ENCODE data around the gene URGCP. TPM values are rescaled to one million over a fixed set of nuclear protein-coding genes. Genes with fewer than 3 reads are reported as not detected.

The URGCP gene
- total RNA-seq, 4 donors from 2014 or later: 29.0 to 47.7 (median 38.3) TPM

DNA sequence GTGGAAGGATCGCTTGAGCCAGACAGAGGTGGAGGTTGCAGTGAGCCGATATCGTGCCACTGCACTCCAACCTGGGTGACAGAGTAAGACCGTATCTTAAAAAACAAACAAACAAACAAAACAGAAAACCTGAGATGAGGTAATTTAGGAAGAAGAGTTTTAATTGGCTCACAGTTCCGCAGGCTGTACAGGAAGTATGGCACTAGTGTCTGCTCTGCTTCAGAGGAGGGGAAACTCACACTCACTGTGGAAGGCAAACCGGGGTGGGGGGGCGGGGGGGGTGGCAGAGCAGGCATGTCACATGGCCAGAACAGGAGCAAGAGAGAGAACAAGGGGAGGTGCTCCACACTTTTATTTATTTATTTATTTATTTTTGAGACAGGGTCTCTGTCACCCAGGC, 24.9 kb upstream of the URGCP start:
- ATAC-seq (no peak), DNase-seq (no peak)
- no peak for TF ChIP-seq POLR2A (IDR thresholded peaks at IDR 0.05)
- TF ChIP-seq, protein P1, sequence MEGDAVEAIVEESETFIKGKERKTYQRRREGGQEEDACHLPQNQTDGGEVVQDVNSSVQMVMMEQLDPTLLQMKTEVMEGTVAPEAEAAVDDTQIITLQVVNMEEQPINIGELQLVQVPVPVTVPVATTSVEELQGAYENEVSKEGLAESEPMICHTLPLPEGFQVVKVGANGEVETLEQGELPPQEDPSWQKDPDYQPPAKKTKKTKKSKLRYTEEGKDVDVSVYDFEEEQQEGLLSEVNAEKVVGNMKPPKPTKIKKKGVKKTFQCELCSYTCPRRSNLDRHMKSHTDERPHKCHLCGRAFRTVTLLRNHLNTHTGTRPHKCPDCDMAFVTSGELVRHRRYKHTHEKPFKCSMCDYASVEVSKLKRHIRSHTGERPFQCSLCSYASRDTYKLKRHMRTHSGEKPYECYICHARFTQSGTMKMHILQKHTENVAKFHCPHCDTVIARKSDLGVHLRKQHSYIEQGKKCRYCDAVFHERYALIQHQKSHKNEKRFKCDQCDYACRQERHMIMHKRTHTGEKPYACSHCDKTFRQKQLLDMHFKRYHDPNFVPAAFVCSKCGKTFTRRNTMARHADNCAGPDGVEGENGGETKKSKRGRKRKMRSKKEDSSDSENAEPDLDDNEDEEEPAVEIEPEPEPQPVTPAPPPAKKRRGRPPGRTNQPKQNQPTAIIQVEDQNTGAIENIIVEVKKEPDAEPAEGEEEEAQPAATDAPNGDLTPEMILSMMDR (IDR thresholded peaks at IDR 0.05 in 4 of 5, conservative IDR thresholded peaks at IDR 0.05 in 1 of 5): no peak
- no peaks in the 10 kb centered on the region for H3K9me3 ChIP-seq
- H3K4me3 ChIP-seq: no peak overlapping the region
- no peaks in the 10 kb centered on the region for H3K27me3 ChIP-seq
- in situ Hi-C loops (cut with MboI; ENCODE audit: low sequenced_read_pairs in 4 of 4): no loop called here
- intact Hi-C loops (cut with DNase I; ENCODE audit: low total_unique reads): no loop called here
- H3K4me1 ChIP-seq: peaks cover 8 to 10% of the 10 kb centered on the region in 2 donors
- no peak overlapping the region for H3K27ac ChIP-seq
- no peaks in the 10 kb centered on the region for H3K36me3 ChIP-seq

DNA sequence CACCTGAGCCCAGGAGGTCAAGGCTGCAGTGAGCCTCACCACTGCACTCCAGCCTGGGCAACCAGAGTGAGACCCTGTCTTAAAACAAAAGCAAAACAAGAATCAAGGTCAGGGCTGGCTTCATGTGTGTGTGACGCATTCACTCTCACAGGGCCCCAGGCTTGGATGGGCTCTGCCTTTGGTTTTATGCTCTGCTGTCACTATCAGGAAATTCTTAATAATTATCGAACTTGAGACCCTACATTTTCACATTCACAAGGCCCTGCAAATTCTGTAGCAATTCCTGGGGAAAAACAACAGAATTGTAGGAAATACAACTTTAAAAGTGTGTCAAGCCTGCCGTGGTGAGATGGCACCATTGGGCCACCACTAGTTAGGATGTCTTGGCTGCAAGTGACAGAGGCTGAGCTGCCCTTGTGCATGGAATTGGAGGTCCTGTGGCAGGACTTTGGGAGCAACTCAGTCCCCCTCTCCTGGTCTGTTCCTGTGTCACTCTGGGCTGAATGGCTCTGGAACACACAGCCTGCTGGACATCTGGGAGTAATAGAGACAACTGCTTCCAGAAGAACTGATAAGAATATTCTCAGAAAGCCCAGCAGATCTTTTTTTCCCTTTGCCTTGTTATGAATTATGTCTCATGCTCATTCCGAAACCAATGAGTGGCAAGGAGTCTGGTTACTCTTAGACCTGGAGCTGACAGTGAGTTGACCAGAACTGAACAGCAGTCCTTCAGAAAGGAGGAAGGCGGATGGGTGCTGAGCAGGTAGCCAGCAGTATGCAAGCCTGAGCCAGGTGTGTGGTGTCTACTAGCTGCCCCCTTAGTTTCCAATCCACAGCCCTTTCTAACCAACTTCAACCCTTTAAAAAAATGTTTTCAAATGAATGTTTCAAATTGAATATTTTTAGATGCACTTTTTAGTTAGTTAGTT, 23.4 kb upstream of the URGCP start:
- no peaks in the 10 kb centered on the region for H3K36me3 ChIP-seq
- H3K9me3 ChIP-seq: no peaks in the 10 kb centered on the region
- H3K4me1 ChIP-seq: peaks cover 15 to 20% of the 10 kb centered on the region in 2 donors
- in situ Hi-C loops (cut with MboI; ENCODE audit: low sequenced_read_pairs in 4 of 4): no loop called here
- no peak for ATAC-seq
- intact Hi-C loops (cut with DNase I; ENCODE audit: low total_unique reads): no loop called here
- DNase-seq: no peak
- H3K27me3 ChIP-seq: no peaks in the 10 kb centered on the region
- TF ChIP-seq POLR2A (IDR thresholded peaks at IDR 0.05): no peak
- TF ChIP-seq, protein P1 (IDR thresholded peaks at IDR 0.05 in 4 of 5, conservative IDR thresholded peaks at IDR 0.05 in 1 of 5): no peak
- H3K4me3 ChIP-seq: no peak overlapping the region
- no peak overlapping the region for H3K27ac ChIP-seq

DNA sequence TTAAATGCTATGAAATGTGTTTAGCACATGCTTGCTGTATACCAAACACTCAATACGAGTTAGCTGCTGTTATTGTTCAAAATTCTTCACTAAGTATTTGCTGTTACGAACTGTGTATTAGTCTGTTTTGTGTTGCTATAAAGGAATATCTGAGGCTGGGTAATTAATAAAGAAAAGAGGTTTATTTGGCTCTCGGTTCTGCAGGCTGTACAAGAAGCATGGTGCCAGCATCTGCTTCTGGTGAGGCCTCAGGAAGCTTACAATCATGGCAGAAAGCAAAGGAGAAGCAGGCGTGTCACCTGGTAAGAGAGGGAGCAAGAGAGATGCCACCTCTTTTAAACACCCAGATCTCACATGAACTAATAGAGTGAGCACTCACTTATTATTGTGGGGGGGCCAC, 21.4 kb upstream of the URGCP start:
- intact Hi-C loops (cut with DNase I; ENCODE audit: low total_unique reads): loop anchor here (2.0 kb wide), 1 partner anchor 21 kb away; the partner anchor contains the start of gene URGCP
- H3K36me3 ChIP-seq: no peaks in the 10 kb centered on the region
- H3K27me3 ChIP-seq: no peaks in the 10 kb centered on the region
- H3K9me3 ChIP-seq: no peaks in the 10 kb centered on the region
- in situ Hi-C loops (cut with MboI; ENCODE audit: low sequenced_read_pairs in 4 of 4): no loop called here
- H3K4me3 ChIP-seq: no peak overlapping the region
- DNase-seq: no peak
- H3K4me1 ChIP-seq: peaks cover 15 to 20% of the 10 kb centered on the region in 2 donors
- peak overlapping the region; percentile 92 to 95 (median 94) for H3K27ac ChIP-seq
- no peak for ATAC-seq
- TF ChIP-seq, protein P1 (IDR thresholded peaks at IDR 0.05 in 4 of 5, conservative IDR thresholded peaks at IDR 0.05 in 1 of 5): no peak
- no peak for TF ChIP-seq POLR2A (IDR thresholded peaks at IDR 0.05)

DNA sequence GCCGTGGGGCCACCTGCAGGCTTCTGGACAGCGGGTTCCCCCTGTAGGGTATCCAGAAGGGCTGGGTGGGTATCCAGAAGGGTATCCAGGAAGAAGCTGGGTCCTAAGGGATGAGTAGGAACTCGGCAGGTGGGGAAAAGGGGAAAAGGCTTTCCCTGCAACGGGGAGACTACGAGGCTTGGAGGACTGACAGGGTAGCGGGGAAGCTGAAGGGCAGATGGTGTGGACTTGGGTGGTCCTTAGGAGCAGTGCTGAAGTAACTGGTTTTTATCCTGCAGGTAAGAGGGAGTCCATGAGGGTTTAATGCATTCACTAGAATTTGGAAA, 20.4 kb upstream of the URGCP start:
- H3K27me3 ChIP-seq: no peaks in the 10 kb centered on the region
- peak overlapping the region; percentile 92 to 95 (median 94) for H3K27ac ChIP-seq
- intact Hi-C loops (cut with DNase I; ENCODE audit: low total_unique reads): loop anchor here (1.0 to 2.0 kb wide), 2 partner anchors 20 to 57 kb away; partner anchors contain the start of genes MRPS24 and URGCP
- no peaks in the 10 kb centered on the region for H3K36me3 ChIP-seq
- DNase-seq: no peak
- ATAC-seq: peak; percentile 28 to 49
- in situ Hi-C loops (cut with MboI; ENCODE audit: low sequenced_read_pairs in 4 of 4): no loop called here
- peak overlapping the region; percentile 65 to 79 (median 70) for H3K4me3 ChIP-seq
- peaks cover 15 to 20% of the 10 kb centered on the region in 2 donors for H3K4me1 ChIP-seq
- no peaks in the 10 kb centered on the region for H3K9me3 ChIP-seq
- no peak for TF ChIP-seq POLR2A (IDR thresholded peaks at IDR 0.05)
- TF ChIP-seq, protein P1 (IDR thresholded peaks at IDR 0.05 in 4 of 5, conservative IDR thresholded peaks at IDR 0.05 in 1 of 5): peak in 1 of 5 experiments; percentile 19

Measured in gastrocnemius medialis (tissue), 4 donors.